ENCODE data around the gene OPRL1.
"Not testable (repeated sequence)": the region's sequence is repeated elsewhere in the genome, so short reads cannot be mapped to it uniquely, and the experiment has no call there.

Gene OPRL1

GRCh38 chr20:64087226-64087825 lies 7.4 kb downstream of the OPRL1 start:
- H3K9ac ChIP-seq (ENCODE audit: low read length); H3K36me3 ChIP-seq (ENCODE audit: control insufficient read depth, low read depth, low read length); H3K4me1 ChIP-seq (ENCODE audit: control insufficient read depth, low read depth, low read length); H3K4me3 ChIP-seq (ENCODE audit: low read length); H3K27ac ChIP-seq (ENCODE audit: low read length); H3K9me3 ChIP-seq (ENCODE audit: control insufficient read depth, low read depth, low read length): not testable (repeated sequence)
- peaks cover 36% of the 10 kb centered on the region for H3K27me3 ChIP-seq (ENCODE audit: control insufficient read depth, insufficient read depth, low read length)

- not testable (repeated sequence) for H3K36me3 ChIP-seq (ENCODE audit: control insufficient read depth, low read depth, low read length); H3K4me1 ChIP-seq (ENCODE audit: control insufficient read depth, low read depth, low read length); H3K27ac ChIP-seq (ENCODE audit: low read length); H3K4me3 ChIP-seq (ENCODE audit: low read length); H3K9ac ChIP-seq (ENCODE audit: low read length); H3K9me3 ChIP-seq (ENCODE audit: control insufficient read depth, low read depth, low read length)
- peaks cover 25% of the 10 kb centered on the region for H3K27me3 ChIP-seq (ENCODE audit: control insufficient read depth, insufficient read depth, low read length)
Measured at GRCh38 chr20:64088586-64088985, 8.7 kb downstream of the OPRL1 start.

- H3K36me3 ChIP-seq (ENCODE audit: control insufficient read depth, low read depth, low read length): no peaks in the 10 kb centered on the region
- H3K27ac ChIP-seq (ENCODE audit: low read length): no peak overlapping the region
- peaks cover 10% of the 10 kb centered on the region for H3K27me3 ChIP-seq (ENCODE audit: control insufficient read depth, insufficient read depth, low read length)
- no peak overlapping the region for H3K9ac ChIP-seq (ENCODE audit: low read length)
- no peaks in the 10 kb centered on the region for H3K9me3 ChIP-seq (ENCODE audit: control insufficient read depth, low read depth, low read length)
- H3K4me1 ChIP-seq (ENCODE audit: control insufficient read depth, low read depth, low read length): no peaks in the 10 kb centered on the region
- H3K4me3 ChIP-seq (ENCODE audit: low read length): no peak overlapping the region
Measured at GRCh38 chr20:64090165-64090564, 10.3 kb downstream of the OPRL1 start.

GRCh38 chr20:64091340-64091739 lies 11.5 kb downstream of the OPRL1 start:
- Histone ChIP-seq H3K27ac (ENCODE audit: low read length) (no peak overlapping the region), H3K4me3 (ENCODE audit: low read length) (no peak overlapping the region), H3K9ac (ENCODE audit: low read length) (no peak overlapping the region), H3K27me3 (ENCODE audit: control insufficient read depth, insufficient read depth, low read length) (no peaks in the 10 kb centered on the region), H3K9me3 (ENCODE audit: control insufficient read depth, low read depth, low read length) (no peaks in the 10 kb centered on the region), H3K36me3 (ENCODE audit: control insufficient read depth, low read depth, low read length) (no peaks in the 10 kb centered on the region), H3K4me1 (ENCODE audit: control insufficient read depth, low read depth, low read length) (no peaks in the 10 kb centered on the region)

- no peak overlapping the region for H3K4me3 ChIP-seq (ENCODE audit: low read length)
- H3K9ac ChIP-seq (ENCODE audit: low read length): no peak overlapping the region
- no peaks in the 10 kb centered on the region for H3K9me3 ChIP-seq (ENCODE audit: control insufficient read depth, low read depth, low read length)
- H3K4me1 ChIP-seq (ENCODE audit: control insufficient read depth, low read depth, low read length): no peaks in the 10 kb centered on the region
- H3K27ac ChIP-seq (ENCODE audit: low read length): no peak overlapping the region
- no peaks in the 10 kb centered on the region for H3K27me3 ChIP-seq (ENCODE audit: control insufficient read depth, insufficient read depth, low read length)
- no peaks in the 10 kb centered on the region for H3K36me3 ChIP-seq (ENCODE audit: control insufficient read depth, low read depth, low read length)
Measured at GRCh38 chr20:64091770-64092169, 11.9 kb downstream of the OPRL1 start.

- Histone ChIP-seq H3K27ac (ENCODE audit: low read length) (no peak overlapping the region), H3K27me3 (ENCODE audit: control insufficient read depth, insufficient read depth, low read length) (no peaks in the 10 kb centered on the region), H3K36me3 (ENCODE audit: control insufficient read depth, low read depth, low read length) (no peaks in the 10 kb centered on the region), H3K9ac (ENCODE audit: low read length) (no peak overlapping the region), H3K4me1 (ENCODE audit: control insufficient read depth, low read depth, low read length) (no peaks in the 10 kb centered on the region), H3K4me3 (ENCODE audit: low read length) (no peak overlapping the region), H3K9me3 (ENCODE audit: control insufficient read depth, low read depth, low read length) (no peaks in the 10 kb centered on the region)
Measured at GRCh38 chr20:64092258-64093012, 12.6 kb downstream of the OPRL1 start.

GRCh38 chr20:64093013-64093503 lies 13.2 kb downstream of the OPRL1 start:
- H3K9ac ChIP-seq (ENCODE audit: low read length): no peak overlapping the region
- no peak overlapping the region for H3K27ac ChIP-seq (ENCODE audit: low read length)
- no peak overlapping the region for H3K4me3 ChIP-seq (ENCODE audit: low read length)
- H3K27me3 ChIP-seq (ENCODE audit: control insufficient read depth, insufficient read depth, low read length): no peaks in the 10 kb centered on the region
- no peaks in the 10 kb centered on the region for H3K9me3 ChIP-seq (ENCODE audit: control insufficient read depth, low read depth, low read length)
- no peaks in the 10 kb centered on the region for H3K4me1 ChIP-seq (ENCODE audit: control insufficient read depth, low read depth, low read length)
- H3K36me3 ChIP-seq (ENCODE audit: control insufficient read depth, low read depth, low read length): no peaks in the 10 kb centered on the region

GRCh38 chr20:64095455-64095854 lies 15.6 kb downstream of the OPRL1 start:
- no peaks in the 10 kb centered on the region for H3K9me3 ChIP-seq (ENCODE audit: control insufficient read depth, low read depth, low read length)
- no peak overlapping the region for H3K27ac ChIP-seq (ENCODE audit: low read length)
- H3K4me1 ChIP-seq (ENCODE audit: control insufficient read depth, low read depth, low read length): no peaks in the 10 kb centered on the region
- H3K9ac ChIP-seq (ENCODE audit: low read length): no peak overlapping the region
- H3K4me3 ChIP-seq (ENCODE audit: low read length): no peak overlapping the region
- peaks cover 2% of the 10 kb centered on the region for H3K27me3 ChIP-seq (ENCODE audit: control insufficient read depth, insufficient read depth, low read length)
- H3K36me3 ChIP-seq (ENCODE audit: control insufficient read depth, low read depth, low read length): no peaks in the 10 kb centered on the region

GRCh38 chr20:64095927-64096326 lies 16.0 kb downstream of the OPRL1 start:
- Histone ChIP-seq H3K36me3 (ENCODE audit: control insufficient read depth, low read depth, low read length) (no peaks in the 10 kb centered on the region), H3K4me3 (ENCODE audit: low read length) (no peak overlapping the region), H3K27ac (ENCODE audit: low read length) (no peak overlapping the region), H3K9ac (ENCODE audit: low read length) (no peak overlapping the region), H3K27me3 (ENCODE audit: control insufficient read depth, insufficient read depth, low read length) (peaks cover 7% of the 10 kb centered on the region), H3K9me3 (ENCODE audit: control insufficient read depth, low read depth, low read length) (no peaks in the 10 kb centered on the region), H3K4me1 (ENCODE audit: control insufficient read depth, low read depth, low read length) (no peaks in the 10 kb centered on the region)

- Histone ChIP-seq H3K27me3 (ENCODE audit: control insufficient read depth, insufficient read depth, low read length) (peaks cover 13% of the 10 kb centered on the region), H3K9ac (ENCODE audit: low read length) (no peak overlapping the region), H3K4me3 (ENCODE audit: low read length) (no peak overlapping the region), H3K4me1 (ENCODE audit: control insufficient read depth, low read depth, low read length) (no peaks in the 10 kb centered on the region), H3K9me3 (ENCODE audit: control insufficient read depth, low read depth, low read length) (no peaks in the 10 kb centered on the region), H3K36me3 (ENCODE audit: control insufficient read depth, low read depth, low read length) (no peaks in the 10 kb centered on the region), H3K27ac (ENCODE audit: low read length) (no peak overlapping the region)
Measured at GRCh38 chr20:64096535-64096934, 16.7 kb downstream of the OPRL1 start.

GRCh38 chr20:64098471-64099013 lies 18.7 kb downstream of the OPRL1 start:
- H3K9ac ChIP-seq (ENCODE audit: low read length): no peak overlapping the region
- H3K4me1 ChIP-seq (ENCODE audit: control insufficient read depth, low read depth, low read length): no peaks in the 10 kb centered on the region
- H3K4me3 ChIP-seq (ENCODE audit: low read length): no peak overlapping the region
- no peaks in the 10 kb centered on the region for H3K9me3 ChIP-seq (ENCODE audit: control insufficient read depth, low read depth, low read length)
- no peak overlapping the region for H3K27ac ChIP-seq (ENCODE audit: low read length)
- H3K27me3 ChIP-seq (ENCODE audit: control insufficient read depth, insufficient read depth, low read length): peaks cover 32% of the 10 kb centered on the region
- no peaks in the 10 kb centered on the region for H3K36me3 ChIP-seq (ENCODE audit: control insufficient read depth, low read depth, low read length)
